ENCODE results near the gene IL19.
A peak's percentile ranks its signal among the peaks of the same experiment; 100 is the strongest.

IL19 gene

GRCh38 chr1:206829282-206829681 is 58.7 kb downstream of the IL19 start:
- Histone ChIP-seq H3K27ac (ENCODE audit: low read length) (no peak overlapping the region), H3K36me3 (replicated peaks; ENCODE audit: low read depth, low read length) (no peaks in the 10 kb centered on the region), H3K9me3 (ENCODE audit: insufficient read depth, low read length) (no peaks in the 10 kb centered on the region), H3K4me2 (ENCODE audit: low read length) (no peak overlapping the region), H4K20me1 (ENCODE audit: insufficient read depth, low read length) (no peaks in the 10 kb centered on the region), H3K9ac (ENCODE audit: low read length) (no peak overlapping the region), H3K4me1 (ENCODE audit: low read length) (peaks cover 21% of the 10 kb centered on the region), H2AFZ (ENCODE audit: low read depth, low read length) (no peak overlapping the region), H3K27me3 (ENCODE audit: low read depth, low read length) (peaks cover 13% of the 10 kb centered on the region), H3K79me2 (ENCODE audit: low read length) (no peaks in the 10 kb centered on the region), H3K4me3 (ENCODE audit: low read length) (no peak overlapping the region)
- TF ChIP-seq EZH2phosphoT487 (IDR thresholded peaks at IDR 0.05; ENCODE audit: low read depth): no peak
- TF ChIP-seq CTCF (IDR thresholded peaks at IDR 0.05; ENCODE audit: low read depth, low read length): no peak

GRCh38 chr1:206829875-206830274 is 59.3 kb downstream of the IL19 start:
- no peak overlapping the region for H3K9ac ChIP-seq (ENCODE audit: low read length)
- no peaks in the 10 kb centered on the region for H3K36me3 ChIP-seq (replicated peaks; ENCODE audit: low read depth, low read length)
- H3K27me3 ChIP-seq (ENCODE audit: low read depth, low read length): peaks cover 13% of the 10 kb centered on the region
- H3K4me2 ChIP-seq (ENCODE audit: low read length): no peak overlapping the region
- H3K27ac ChIP-seq (ENCODE audit: low read length): no peak overlapping the region
- H3K4me3 ChIP-seq (ENCODE audit: low read length): no peak overlapping the region
- H2AFZ ChIP-seq (ENCODE audit: low read depth, low read length): peak overlapping the region; percentile 14; the same call in 1 of the 2 replicates
- no peaks in the 10 kb centered on the region for H3K9me3 ChIP-seq (ENCODE audit: insufficient read depth, low read length)
- no peaks in the 10 kb centered on the region for H3K79me2 ChIP-seq (ENCODE audit: low read length)
- peaks cover 22% of the 10 kb centered on the region for H3K4me1 ChIP-seq (ENCODE audit: low read length)
- no peaks in the 10 kb centered on the region for H4K20me1 ChIP-seq (ENCODE audit: insufficient read depth, low read length)
- TF ChIP-seq EZH2phosphoT487 (IDR thresholded peaks at IDR 0.05; ENCODE audit: low read depth): no peak
- TF ChIP-seq CTCF (IDR thresholded peaks at IDR 0.05; ENCODE audit: low read depth, low read length): no peak

GRCh38 chr1:206831650-206832049 is 61.1 kb downstream of the IL19 start:
- H3K9ac ChIP-seq (ENCODE audit: low read length): no peak overlapping the region
- H2AFZ ChIP-seq (ENCODE audit: low read depth, low read length): no peak overlapping the region
- H3K36me3 ChIP-seq (replicated peaks; ENCODE audit: low read depth, low read length): no peaks in the 10 kb centered on the region
- H3K79me2 ChIP-seq (ENCODE audit: low read length): no peaks in the 10 kb centered on the region
- peaks cover 26% of the 10 kb centered on the region for H3K27me3 ChIP-seq (ENCODE audit: low read depth, low read length)
- no peaks in the 10 kb centered on the region for H3K9me3 ChIP-seq (ENCODE audit: insufficient read depth, low read length)
- H3K4me2 ChIP-seq (ENCODE audit: low read length): no peak overlapping the region
- no peak overlapping the region for H3K4me3 ChIP-seq (ENCODE audit: low read length)
- H3K4me1 ChIP-seq (ENCODE audit: low read length): peaks cover 27% of the 10 kb centered on the region
- TF ChIP-seq CTCF (IDR thresholded peaks at IDR 0.05; ENCODE audit: low read depth, low read length): no peak
- no peak for TF ChIP-seq EZH2phosphoT487 (IDR thresholded peaks at IDR 0.05; ENCODE audit: low read depth)
- no peaks in the 10 kb centered on the region for H4K20me1 ChIP-seq (ENCODE audit: insufficient read depth, low read length)
- H3K27ac ChIP-seq (ENCODE audit: low read length): no peak overlapping the region

GRCh38 chr1:206832352-206832880 is 61.8 kb downstream of the IL19 start:
- Histone ChIP-seq H4K20me1 (ENCODE audit: insufficient read depth, low read length) (no peaks in the 10 kb centered on the region), H3K9me3 (ENCODE audit: insufficient read depth, low read length) (no peaks in the 10 kb centered on the region), H3K4me3 (ENCODE audit: low read length) (no peak overlapping the region), H3K27ac (ENCODE audit: low read length) (no peak overlapping the region), H3K4me1 (ENCODE audit: low read length) (peaks cover 27% of the 10 kb centered on the region), H3K9ac (ENCODE audit: low read length) (no peak overlapping the region), H3K36me3 (replicated peaks; ENCODE audit: low read depth, low read length) (no peaks in the 10 kb centered on the region), H2AFZ (ENCODE audit: low read depth, low read length) (no peak overlapping the region), H3K79me2 (ENCODE audit: low read length) (no peaks in the 10 kb centered on the region), H3K4me2 (ENCODE audit: low read length) (no peak overlapping the region), H3K27me3 (ENCODE audit: low read depth, low read length) (peaks cover 34% of the 10 kb centered on the region)
- TF ChIP-seq CTCF (IDR thresholded peaks at IDR 0.05; ENCODE audit: low read depth, low read length): no peak
- no peak for TF ChIP-seq EZH2phosphoT487 (IDR thresholded peaks at IDR 0.05; ENCODE audit: low read depth)
